Activated CD8-positive, alpha-beta memory T cell treated with anti-CD3 and anti-CD28 coated beads, Interleukin-2, amount 50 U/mL, for 24 hours (primary cell): ENCODE measurements around the gene EEF1G.
"Not testable (repeated sequence)": the region's sequence is repeated elsewhere in the genome, so short reads cannot be mapped to it uniquely, and the experiment has no call there.

Experiments
- DNase-seq: peaks from one replicate; pipeline ENCODE4 v3.0.0-alpha.2; 2020; ENCODE audit errors: extremely low read depth

EEF1G gene

GRCh38 chr11:62555464-62556107 lies 18.1 kb downstream of the EEF1G start:
- no peak for DNase-seq

- no peak for DNase-seq
Observed at GRCh38 chr11:62554387-62555167, 19.1 kb downstream of the EEF1G start.

GRCh38 chr11:62553839-62554361 lies 19.8 kb downstream of the EEF1G start:
- DNase-seq, result no peak

- DNase-seq, result no peak
Observed at GRCh38 chr11:62553080-62553838, 20.4 kb downstream of the EEF1G start.

GRCh38 chr11:62552485-62553079 lies 21.1 kb downstream of the EEF1G start:
- DNase-seq, result no peak

GRCh38 chr11:62550478-62550877 lies 23.2 kb downstream of the EEF1G start:
- DNase-seq, result not testable (repeated sequence)

GRCh38 chr11:62548545-62549335 lies 25.0 kb downstream of the EEF1G start:
- DNase-seq, result no peak

- DNase-seq, result no peak
Observed at GRCh38 chr11:62547691-62548281, 25.9 kb downstream of the EEF1G start.

GRCh38 chr11:62546929-62547625 lies 26.6 kb downstream of the EEF1G start:
- no peak for DNase-seq

- no peak for DNase-seq
Observed at GRCh38 chr11:62546244-62546928, 27.3 kb downstream of the EEF1G start, which contains the start of gene AHNAK. TSS of gene AHNAK (minus strand) at chr11:62546806. CDS start at chr11:62536098, 10,708 bp downstream.

GRCh38 chr11:62545437-62546243 lies 28.1 kb downstream of the EEF1G start:
- DNase-seq, result no peak

GRCh38 chr11:62544581-62545436 lies 28.9 kb downstream of the EEF1G start:
- DNase-seq, result no peak

- no peak for DNase-seq
Observed at GRCh38 chr11:62543680-62544444, 29.8 kb downstream of the EEF1G start.

GRCh38 chr11:62542750-62543567 lies 30.7 kb downstream of the EEF1G start:
- no peak for DNase-seq

- no peak for DNase-seq
Observed at GRCh38 chr11:62542111-62542745, 31.5 kb downstream of the EEF1G start.
